ENCODE results near the gene MSN.

The MSN gene

GRCh38 chrX:65681810-65682209 lies 14.4 kb downstream of the MSN start:
- in situ Hi-C loops (cut with HindIII; ENCODE audit: low pct_unique_long_range_greater_than_20kb, low sequenced_read_pairs) = no loop called here
- TF ChIP-seq JUND (IDR thresholded peaks at IDR 0.05; ENCODE audit: low read depth) = no peak
- DNase-seq (ENCODE audit: low read depth in 1 of 2, low spot score in 1 of 2) = no peak

DNA sequence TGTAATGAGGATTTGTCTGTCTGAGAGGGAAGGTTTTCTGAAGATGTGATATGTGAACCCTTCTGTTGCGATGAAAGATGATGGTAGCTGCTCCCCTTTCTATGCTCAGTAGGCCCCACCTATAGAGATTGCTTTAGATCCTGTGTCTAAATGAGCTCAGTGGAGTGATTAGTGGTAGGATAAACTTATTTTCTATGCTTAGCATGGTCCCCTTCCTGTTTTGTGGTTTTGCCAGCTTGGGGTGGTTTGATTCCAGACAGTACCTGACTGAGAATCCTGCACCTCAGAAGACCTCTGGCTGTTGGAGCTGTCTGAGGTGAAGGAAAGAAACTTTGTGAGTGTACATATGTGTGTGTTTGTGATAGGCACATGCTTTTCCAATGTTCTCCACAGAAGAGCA lies 17.7 kb downstream of the MSN start:
- in situ Hi-C loops (cut with HindIII; ENCODE audit: low pct_unique_long_range_greater_than_20kb, low sequenced_read_pairs) = no loop called here
- TF ChIP-seq JUND (IDR thresholded peaks at IDR 0.05; ENCODE audit: low read depth) = no peak
- no peak for DNase-seq (ENCODE audit: low read depth in 1 of 2, low spot score in 1 of 2)

GRCh38 chrX:65686236-65686635 lies 18.8 kb downstream of the MSN start:
- in situ Hi-C loops (cut with HindIII; ENCODE audit: low pct_unique_long_range_greater_than_20kb, low sequenced_read_pairs) = no loop called here
- no peak for TF ChIP-seq JUND (IDR thresholded peaks at IDR 0.05; ENCODE audit: low read depth)
- DNase-seq (ENCODE audit: low read depth in 1 of 2, low spot score in 1 of 2) = no peak

GRCh38 chrX:65687367-65687766 lies 19.9 kb downstream of the MSN start:
- no peak for DNase-seq (ENCODE audit: low read depth in 1 of 2, low spot score in 1 of 2)
- TF ChIP-seq JUND (IDR thresholded peaks at IDR 0.05; ENCODE audit: low read depth) = no peak
- in situ Hi-C loops (cut with HindIII; ENCODE audit: low pct_unique_long_range_greater_than_20kb, low sequenced_read_pairs) = no loop called here

DNA sequence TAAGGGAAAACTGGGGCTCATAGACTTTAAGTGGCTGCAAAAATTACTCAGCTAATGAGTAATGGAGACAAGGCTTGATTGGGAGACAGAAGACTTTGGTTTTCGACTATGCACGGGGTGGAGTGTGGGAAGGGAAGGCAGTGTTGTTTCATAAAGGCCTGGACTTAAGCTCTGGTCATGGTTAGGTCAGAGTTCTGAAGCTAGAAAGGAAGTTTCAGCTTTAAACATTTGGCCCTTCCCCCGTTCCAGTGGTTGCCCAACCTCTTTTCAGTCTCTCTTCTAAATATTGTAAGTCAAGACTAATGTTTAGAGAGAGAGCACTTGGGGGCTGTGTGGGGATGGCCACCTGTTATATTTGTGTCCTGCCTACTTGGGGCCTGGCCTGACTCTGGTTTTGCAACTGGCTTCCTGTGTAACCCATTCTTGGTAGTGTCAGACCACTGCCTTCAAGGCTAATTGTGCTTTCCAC lies 21.0 kb downstream of the MSN start:
- no peak for TF ChIP-seq JUND (IDR thresholded peaks at IDR 0.05; ENCODE audit: low read depth)
- in situ Hi-C loops (cut with HindIII; ENCODE audit: low pct_unique_long_range_greater_than_20kb, low sequenced_read_pairs) = no loop called here
- no peak for DNase-seq (ENCODE audit: low read depth in 1 of 2, low spot score in 1 of 2)

GRCh38 chrX:65689377-65689776 lies 21.9 kb downstream of the MSN start:
- in situ Hi-C loops (cut with HindIII; ENCODE audit: low pct_unique_long_range_greater_than_20kb, low sequenced_read_pairs) = no loop called here
- TF ChIP-seq JUND (IDR thresholded peaks at IDR 0.05; ENCODE audit: low read depth) = no peak
- DNase-seq (ENCODE audit: low read depth in 1 of 2, low spot score in 1 of 2) = peak in 1 of 2 experiments; percentile 5

GRCh38 chrX:65690057-65690855 lies 22.8 kb downstream of the MSN start:
- in situ Hi-C loops (cut with HindIII; ENCODE audit: low pct_unique_long_range_greater_than_20kb, low sequenced_read_pairs) = no loop called here
- TF ChIP-seq JUND (IDR thresholded peaks at IDR 0.05; ENCODE audit: low read depth) = no peak
- no peak for DNase-seq (ENCODE audit: low read depth in 1 of 2, low spot score in 1 of 2)

DNA sequence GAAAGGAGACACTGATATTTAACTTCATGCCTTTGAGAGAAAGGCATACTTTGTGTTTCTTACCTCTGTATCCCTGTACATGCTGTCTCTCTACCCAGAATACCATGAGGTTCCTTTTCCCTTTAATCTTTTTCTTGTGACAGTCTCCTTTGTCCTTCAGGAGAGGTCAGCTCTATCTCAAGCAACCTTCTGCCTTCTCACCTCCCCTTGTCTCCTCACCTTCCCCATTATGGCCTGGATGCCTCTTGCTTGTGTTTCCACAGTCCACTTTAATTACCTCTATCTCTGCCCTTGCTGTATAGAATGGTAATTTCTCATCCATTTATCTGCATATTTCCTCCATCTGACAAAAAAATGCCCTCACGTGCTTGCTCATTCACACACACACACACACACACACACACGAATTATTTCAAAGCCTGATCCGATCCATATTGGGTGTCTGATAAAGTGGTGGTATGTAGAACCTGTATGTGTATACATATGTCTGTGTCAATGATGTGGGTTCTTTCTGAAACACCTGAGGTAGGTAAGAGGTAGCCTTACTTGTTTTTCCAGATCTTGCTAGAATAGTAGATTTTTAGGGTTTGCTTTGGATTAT lies 28.5 kb downstream of the MSN start:
- DNase-seq (ENCODE audit: low read depth in 1 of 2, low spot score in 1 of 2) = no peak
- in situ Hi-C loops (cut with HindIII; ENCODE audit: low pct_unique_long_range_greater_than_20kb, low sequenced_read_pairs) = no loop called here
- TF ChIP-seq JUND (IDR thresholded peaks at IDR 0.05; ENCODE audit: low read depth) = no peak

DNA sequence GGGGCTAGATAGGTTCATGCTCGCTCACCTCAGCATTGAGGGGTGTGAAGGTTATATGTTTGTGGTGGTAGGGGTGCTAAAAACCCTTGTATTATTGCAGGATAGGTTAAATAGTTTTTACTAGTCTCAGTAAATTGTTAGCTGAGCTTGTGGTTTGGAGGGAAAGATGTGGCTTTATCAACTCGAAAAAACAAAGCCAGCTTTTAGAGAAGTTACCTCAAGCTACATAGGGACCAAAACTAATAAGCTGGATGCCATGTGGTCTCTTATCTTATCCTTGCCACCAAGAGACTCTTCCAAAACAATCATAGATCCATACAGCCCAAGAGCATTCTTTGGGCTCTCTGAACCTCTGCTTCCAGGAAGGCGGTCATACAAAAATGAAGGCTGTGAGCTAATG lies 29.2 kb downstream of the MSN start:
- in situ Hi-C loops (cut with HindIII; ENCODE audit: low pct_unique_long_range_greater_than_20kb, low sequenced_read_pairs) = no loop called here
- DNase-seq (ENCODE audit: low read depth in 1 of 2, low spot score in 1 of 2) = no peak
- TF ChIP-seq JUND (IDR thresholded peaks at IDR 0.05; ENCODE audit: low read depth) = no peak

DNA sequence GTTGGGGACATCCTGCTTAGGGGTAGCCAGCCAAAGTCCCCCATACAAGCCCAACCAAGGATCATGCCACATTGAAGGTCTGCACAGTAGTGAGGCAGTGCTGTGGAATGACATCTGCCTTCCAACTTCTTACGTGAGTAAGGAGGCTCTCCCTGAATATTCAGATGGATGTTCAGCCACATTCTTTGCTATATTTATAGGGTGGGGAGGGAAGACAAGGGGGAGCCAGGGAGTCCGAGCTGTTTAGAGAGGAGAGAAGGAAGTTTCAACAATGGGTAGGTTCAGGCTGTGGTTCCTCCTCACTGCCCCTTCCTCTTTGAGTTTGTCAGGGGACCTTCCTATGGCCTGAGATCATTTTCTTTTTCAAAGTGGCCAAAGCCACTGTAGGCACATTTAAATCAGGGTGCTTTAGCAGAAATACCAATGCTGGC lies 29.8 kb downstream of the MSN start:
- no peak for TF ChIP-seq JUND (IDR thresholded peaks at IDR 0.05; ENCODE audit: low read depth)
- no peak for DNase-seq (ENCODE audit: low read depth in 1 of 2, low spot score in 1 of 2)
- in situ Hi-C loops (cut with HindIII; ENCODE audit: low pct_unique_long_range_greater_than_20kb, low sequenced_read_pairs) = no loop called here

GRCh38 chrX:65697915-65698796 lies 30.7 kb downstream of the MSN start:
- in situ Hi-C loops (cut with HindIII; ENCODE audit: low pct_unique_long_range_greater_than_20kb, low sequenced_read_pairs) = no loop called here
- no peak for TF ChIP-seq JUND (IDR thresholded peaks at IDR 0.05; ENCODE audit: low read depth)
- DNase-seq (ENCODE audit: low read depth in 1 of 2, low spot score in 1 of 2) = no peak

GRCh38 chrX:65702956-65703355 lies 35.5 kb downstream of the MSN start:
- no peak for DNase-seq (ENCODE audit: low read depth in 1 of 2, low spot score in 1 of 2)
- TF ChIP-seq JUND (IDR thresholded peaks at IDR 0.05; ENCODE audit: low read depth) = no peak
- in situ Hi-C loops (cut with HindIII; ENCODE audit: low pct_unique_long_range_greater_than_20kb, low sequenced_read_pairs) = no loop called here

DNA sequence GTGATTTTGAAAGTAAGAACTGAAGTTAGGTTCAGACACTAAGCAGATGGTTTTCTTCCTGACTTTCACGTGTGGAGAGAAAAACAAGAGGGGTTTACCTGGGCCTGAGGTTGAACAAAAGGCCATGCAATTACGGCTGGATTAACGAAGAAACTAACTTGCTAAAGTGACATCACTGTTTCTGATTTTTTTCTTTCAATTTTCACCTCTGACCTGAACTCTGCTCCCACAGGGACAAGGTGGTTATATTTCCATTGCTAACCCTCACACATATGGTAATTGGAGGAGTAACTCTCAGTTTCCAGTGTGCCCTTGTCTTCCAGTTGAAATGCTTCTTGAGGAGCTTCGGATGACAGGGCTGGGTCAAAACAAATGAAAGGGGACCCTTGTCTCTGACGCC lies 38.0 kb downstream of the MSN start:
- in situ Hi-C loops (cut with HindIII; ENCODE audit: low pct_unique_long_range_greater_than_20kb, low sequenced_read_pairs) = no loop called here
- DNase-seq (ENCODE audit: low read depth in 1 of 2, low spot score in 1 of 2) = no peak
- TF ChIP-seq JUND (IDR thresholded peaks at IDR 0.05; ENCODE audit: low read depth) = no peak
